SK-MEL-5 (cell line): Measurements from ENCODE around the gene PXYLP1. TPM values are rescaled to one million over a fixed set of nuclear protein-coding genes. Genes with fewer than 3 reads are reported as not detected.

Experiments
- DNase-seq: peaks from one replicate; pipeline ENCODE4 v3.0.0-alpha.2; 2016; ENCODE audit warnings: low read depth, low spot score
- in situ Hi-C: cut with HindIII; loops from 2 replicates; pipeline ENCODE4 v1.10.0; 2016; ENCODE audit warnings: low sequenced_read_pairs, high pct_unique_total_duplicates, low pct_unique_long_range_greater_than_20kb
- total RNA-seq: library from RNA; depleted of rRNA; stranded (reverse); fragments of >200 nt; shearing (Covaris generic); gene quantifications from 2 replicates; pipeline ENCODE4 v1.2.3, GENCODE V29; 2014

The PXYLP1 gene
- total RNA-seq, 1 experiment from 2014 or later, result 3.0 TPM

- in situ Hi-C loops, result no loop called here
- no peak for DNase-seq
Measured at GRCh38 chr3:141260630-141260927, 29.0 kb downstream of the PXYLP1 start.

DNA sequence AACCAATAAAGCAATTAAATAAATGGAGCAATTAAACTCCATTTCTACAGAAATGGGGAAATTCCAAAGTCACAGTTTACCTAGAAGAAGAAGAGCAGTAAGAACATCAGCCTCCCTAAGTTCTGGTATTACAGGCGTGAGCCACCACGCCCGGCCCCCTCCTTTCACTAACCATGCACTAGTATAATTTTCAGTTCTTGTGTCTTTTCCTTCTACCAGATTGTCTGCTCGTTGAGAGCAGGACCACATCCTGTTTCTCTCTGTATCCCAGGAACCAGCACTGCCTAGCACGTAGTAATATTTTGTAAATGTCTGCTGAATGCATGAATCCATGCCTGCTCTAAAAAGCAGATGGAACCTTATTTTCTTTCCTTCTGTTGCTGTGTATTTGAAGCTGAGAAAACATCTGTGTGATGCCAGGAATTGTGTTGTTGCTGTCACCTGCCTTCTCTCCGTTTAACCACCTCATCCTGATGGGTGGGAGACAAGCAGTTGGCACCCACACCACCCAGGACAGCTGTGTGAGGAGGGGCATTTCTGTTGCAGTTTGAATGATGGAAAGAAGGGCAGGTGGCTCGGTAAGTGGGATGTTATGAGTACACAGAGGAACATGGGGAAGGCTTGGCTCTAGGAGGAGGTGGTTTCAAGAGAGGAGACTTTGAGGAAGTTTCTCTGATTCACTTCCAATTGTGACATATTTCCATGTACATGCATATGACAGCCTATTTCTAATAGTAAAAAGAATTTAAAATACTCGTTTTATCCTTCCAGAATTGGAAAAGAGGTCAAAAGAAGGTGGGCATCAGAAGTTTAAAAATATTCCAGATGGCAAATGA, 30.1 kb downstream of the PXYLP1 start:
- DNase-seq, result no peak
- in situ Hi-C loops, result no loop called here

- no peak for DNase-seq
- in situ Hi-C loops, result no loop called here
Measured at GRCh38 chr3:141262308-141262705, 30.7 kb downstream of the PXYLP1 start.

DNA sequence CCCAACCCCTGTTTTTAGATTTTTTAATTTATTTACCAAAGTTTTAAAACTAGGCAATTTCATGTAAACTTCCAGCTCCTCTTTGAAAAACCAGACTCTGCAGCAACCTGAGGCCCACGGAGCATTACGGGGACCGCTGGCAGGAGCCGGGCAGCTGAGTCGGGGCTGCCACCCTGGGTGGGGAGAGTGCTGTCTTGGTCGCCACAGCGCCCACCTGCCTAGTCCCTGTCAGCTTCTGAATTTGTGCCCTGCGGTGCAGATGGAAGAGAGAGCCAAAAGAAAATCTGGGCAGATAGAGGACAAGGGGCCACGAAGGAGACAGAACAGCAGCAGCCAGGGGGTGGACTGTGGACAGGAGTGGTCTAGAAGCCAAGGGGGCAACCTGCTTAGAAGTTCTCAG, 34.6 kb downstream of the PXYLP1 start:
- DNase-seq, result no peak
- in situ Hi-C loops, result no loop called here

DNA sequence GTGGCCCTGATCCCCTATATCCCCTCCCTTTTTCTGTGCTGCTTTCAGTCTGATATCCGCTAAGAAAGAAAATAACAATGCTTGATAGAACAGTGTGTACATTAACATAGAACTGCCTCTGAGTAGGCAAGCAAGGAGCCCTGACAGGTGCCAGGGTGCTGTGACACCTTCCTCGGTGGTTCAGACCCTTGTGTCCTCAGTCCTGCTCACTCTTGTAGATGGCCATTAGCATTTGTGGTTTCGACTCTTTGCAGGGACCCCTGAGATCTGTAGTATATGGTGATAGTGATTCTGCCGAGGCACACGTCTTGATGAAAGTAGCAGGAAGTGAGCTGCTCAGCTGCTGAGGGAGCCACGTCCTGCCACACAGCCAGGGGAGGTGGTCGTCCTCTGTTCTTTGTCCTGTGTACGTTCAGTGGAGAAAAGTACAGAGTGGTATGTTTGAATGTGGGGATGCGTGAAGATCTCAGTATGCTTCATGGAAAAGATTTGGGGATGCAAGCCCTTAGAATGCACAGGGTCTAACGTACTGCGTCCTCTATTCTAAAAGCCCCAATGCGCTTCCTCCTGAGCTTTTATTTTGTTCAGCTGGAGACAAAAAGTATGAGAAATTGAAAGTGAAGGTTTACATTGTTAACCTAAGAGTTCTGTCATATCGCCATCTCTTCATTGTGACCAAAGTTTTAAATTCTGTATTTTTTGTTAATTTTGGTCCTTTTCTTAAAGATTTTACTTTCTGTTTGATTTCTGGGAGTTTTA, 35.4 kb downstream of the PXYLP1 start:
- in situ Hi-C loops, result no loop called here

GRCh38 chr3:141267629-141268028, 36.0 kb downstream of the PXYLP1 start:
- in situ Hi-C loops, result no loop called here
- no peak for DNase-seq

More for the DNA sequence above, 35.4 kb downstream of the PXYLP1 start:
- no peak for DNase-seq

DNA sequence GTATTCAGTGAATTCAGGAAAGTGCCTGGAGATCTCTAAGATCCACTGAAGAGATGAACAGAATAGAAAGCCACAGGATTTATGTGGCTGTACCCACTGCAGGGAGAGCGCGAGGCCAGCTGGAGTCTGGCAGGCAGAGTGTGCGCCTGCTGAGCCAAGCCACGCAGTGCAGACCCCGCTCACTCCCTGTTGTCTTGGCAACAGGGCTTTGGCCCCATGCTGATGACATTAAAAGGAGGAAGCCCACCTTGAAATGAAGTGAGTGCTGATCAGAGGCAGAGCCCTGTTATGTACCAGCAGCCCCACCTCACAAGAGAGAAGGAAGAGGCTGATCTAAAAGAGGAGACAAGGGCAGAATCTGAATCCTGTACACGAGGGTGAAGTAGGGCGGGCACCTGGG, 36.7 kb downstream of the PXYLP1 start:
- DNase-seq, result no peak
- in situ Hi-C loops, result no loop called here

DNA sequence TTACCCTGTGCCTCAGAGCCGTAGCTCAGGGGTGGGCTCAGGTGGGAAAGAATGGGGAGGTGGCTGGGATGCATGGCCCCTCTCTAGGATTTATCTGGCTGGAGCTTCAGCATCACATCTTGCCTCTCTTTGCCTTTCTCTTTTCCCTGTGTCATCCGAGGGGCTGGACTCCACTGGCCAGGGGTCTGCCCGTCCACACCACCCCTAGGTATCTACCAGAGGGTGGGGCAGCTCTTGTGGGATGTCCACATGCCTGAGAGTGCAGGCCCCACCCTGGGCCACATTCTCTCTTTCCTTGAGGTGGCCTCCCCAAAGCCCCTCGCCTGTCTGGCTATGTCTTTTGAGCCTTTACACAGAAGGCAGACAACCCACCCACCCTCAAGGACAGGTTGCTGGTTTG, 37.2 kb downstream of the PXYLP1 start:
- in situ Hi-C loops, result no loop called here
- no peak for DNase-seq

DNA sequence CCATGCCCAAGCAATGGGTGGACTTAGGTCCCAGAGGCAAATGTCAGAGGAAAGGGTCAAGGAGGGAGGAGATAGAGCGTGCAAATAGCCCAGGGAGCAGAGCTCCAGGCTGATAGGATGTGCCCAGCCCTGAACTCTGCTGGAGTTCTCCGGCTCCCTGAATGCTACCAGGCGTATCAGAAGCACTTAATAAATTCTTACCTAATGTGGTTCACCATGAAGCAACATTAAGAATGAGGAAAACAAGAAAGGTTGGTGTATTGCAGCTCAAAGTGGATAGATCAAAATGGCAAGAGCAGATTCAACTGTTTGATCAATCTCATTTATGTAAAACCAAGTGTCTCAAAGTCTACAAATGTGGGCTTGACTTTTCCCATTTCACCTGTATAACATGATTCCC, 38.3 kb downstream of the PXYLP1 start:
- in situ Hi-C loops, result no loop called here

DNA sequence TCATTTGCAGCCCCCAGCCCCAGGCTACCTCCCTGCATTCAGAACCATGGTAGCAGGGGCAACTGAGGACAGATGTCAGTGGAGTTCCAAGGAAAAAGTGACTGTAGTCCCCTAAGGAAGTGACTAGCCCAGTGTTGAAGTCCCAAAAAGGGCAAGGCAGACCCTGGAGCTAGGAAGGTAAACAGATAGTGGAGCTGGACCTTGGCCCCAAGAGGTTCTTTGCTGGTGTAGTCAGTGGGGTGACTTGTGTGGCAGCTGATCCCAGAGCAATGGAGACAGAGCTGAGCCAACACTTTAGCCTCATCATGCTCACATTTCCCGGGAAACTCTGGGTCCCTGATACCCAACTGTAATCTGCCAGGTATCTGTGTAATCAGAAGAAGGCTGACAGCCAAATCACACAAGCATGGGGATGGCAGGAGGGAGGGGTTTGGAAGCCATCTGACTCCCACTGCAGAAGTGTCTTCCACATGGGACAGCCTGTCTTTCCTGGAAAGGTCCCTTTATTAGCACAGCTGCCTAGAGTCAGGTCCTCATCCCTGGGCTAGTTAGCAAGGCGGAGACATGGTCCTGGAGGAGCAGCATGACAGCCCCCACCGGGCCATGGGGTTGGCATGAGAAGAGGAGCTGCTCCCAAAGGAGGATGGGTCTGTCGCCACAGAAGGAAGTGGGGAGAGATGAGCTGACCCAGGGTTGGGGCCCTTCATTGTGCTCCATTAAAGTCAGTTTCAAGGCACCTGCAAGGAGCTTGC, 39.8 kb downstream of the PXYLP1 start:
- in situ Hi-C loops, result no loop called here
- no peak for DNase-seq

More for the DNA sequence above, 38.3 kb downstream of the PXYLP1 start:
- DNase-seq, result no peak

GRCh38 chr3:141272906-141273662, 41.5 kb downstream of the PXYLP1 start:
- in situ Hi-C loops, result no loop called here
- no peak for DNase-seq

DNA sequence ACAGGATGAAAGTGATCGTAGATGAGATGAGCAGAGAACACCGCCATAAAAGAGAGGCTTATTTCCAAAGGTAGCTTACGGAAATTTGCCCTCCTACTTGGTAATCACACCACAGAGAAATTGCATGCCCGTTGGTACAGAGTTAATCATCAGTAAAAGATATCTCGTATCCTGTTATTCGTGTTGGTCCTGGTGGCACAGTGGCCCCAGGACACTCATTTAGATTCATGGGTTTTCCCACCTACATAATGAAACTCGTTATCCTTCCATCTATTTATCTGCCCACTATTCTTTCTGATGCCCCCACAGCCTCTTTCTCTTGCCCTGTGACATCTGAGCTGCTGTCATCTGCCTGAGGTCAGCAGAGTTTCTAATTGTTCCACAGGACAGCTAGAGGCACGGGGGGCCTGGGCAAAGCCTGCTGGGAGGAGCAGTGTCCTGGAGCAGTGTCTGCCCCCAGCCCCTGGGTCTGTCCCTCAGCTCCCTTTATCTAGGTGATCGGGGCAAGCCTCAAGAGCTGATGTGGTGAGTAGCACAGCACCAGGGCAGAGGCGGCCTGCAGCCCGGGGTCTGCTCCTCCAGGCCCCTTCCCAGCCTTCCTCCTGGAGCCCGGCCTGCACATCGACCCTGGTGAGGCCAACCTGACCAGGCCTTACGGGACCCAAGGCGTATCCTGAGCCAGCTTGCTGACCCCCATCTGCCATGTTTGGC, 42.2 kb downstream of the PXYLP1 start:
- in situ Hi-C loops, result no loop called here
- DNase-seq, result no peak

GRCh38 chr3:141274411-141275031, 42.9 kb downstream of the PXYLP1 start:
- no peak for DNase-seq

DNA sequence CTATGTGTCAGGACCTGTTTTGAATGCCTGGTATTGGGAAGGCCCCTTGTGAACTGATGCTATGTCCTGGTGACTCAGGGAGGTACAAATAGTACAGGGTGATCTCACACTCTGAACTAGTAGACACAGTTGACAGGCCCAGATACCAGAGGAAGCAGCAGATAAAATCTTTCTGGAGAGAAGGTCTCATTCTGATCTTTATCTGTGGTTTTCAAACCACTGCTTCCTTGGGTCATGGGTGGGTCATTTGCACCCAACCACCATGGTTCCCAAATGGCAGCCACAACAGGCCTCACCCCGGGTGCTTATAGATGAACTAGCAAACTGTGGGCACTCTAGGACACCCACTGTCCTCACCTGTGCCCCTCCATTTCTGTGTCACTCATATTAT, 43.4 kb downstream of the PXYLP1 start:
- in situ Hi-C loops, result no loop called here
- DNase-seq, result no peak

More at GRCh38 chr3:141274411-141275031, 42.9 kb downstream of the PXYLP1 start:
- in situ Hi-C loops, result no loop called here

- in situ Hi-C loops, result no loop called here
- no peak for DNase-seq
Measured at GRCh38 chr3:141275511-141275910, 43.9 kb downstream of the PXYLP1 start.

- no peak for DNase-seq
- in situ Hi-C loops, result no loop called here
Measured at GRCh38 chr3:141275973-141276372, 44.3 kb downstream of the PXYLP1 start.

DNA sequence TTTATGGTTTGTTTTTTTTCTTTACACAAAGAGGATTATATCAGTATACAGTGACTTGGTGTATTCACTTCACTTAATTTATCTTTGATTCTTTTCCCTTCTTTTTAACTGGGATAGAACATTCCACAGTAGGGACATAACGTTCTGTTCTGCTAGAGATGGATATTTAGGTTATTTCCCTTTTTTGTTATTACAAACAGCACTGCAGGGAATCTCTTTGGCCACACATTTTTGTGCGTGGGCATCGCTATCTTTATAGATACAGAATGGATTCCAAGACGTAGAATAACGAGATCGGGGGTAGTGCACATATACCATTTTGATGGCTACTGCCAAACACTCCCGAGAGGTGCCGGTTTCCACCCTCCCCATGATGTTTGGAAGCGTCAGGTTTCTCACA, 44.8 kb downstream of the PXYLP1 start:
- in situ Hi-C loops, result no loop called here
- no peak for DNase-seq
